Fibroblast of skin of back (primary cell): Measurements from ENCODE around the gene PYY.
"Not testable (repeated sequence)": the region's sequence is repeated elsewhere in the genome, so short reads cannot be mapped to it uniquely, and the experiment has no call there.

Source experiments
- DNase-seq: peaks from one replicate; pipeline ENCODE4 v3.0.0-alpha.2; 2013

PYY gene

DNA sequence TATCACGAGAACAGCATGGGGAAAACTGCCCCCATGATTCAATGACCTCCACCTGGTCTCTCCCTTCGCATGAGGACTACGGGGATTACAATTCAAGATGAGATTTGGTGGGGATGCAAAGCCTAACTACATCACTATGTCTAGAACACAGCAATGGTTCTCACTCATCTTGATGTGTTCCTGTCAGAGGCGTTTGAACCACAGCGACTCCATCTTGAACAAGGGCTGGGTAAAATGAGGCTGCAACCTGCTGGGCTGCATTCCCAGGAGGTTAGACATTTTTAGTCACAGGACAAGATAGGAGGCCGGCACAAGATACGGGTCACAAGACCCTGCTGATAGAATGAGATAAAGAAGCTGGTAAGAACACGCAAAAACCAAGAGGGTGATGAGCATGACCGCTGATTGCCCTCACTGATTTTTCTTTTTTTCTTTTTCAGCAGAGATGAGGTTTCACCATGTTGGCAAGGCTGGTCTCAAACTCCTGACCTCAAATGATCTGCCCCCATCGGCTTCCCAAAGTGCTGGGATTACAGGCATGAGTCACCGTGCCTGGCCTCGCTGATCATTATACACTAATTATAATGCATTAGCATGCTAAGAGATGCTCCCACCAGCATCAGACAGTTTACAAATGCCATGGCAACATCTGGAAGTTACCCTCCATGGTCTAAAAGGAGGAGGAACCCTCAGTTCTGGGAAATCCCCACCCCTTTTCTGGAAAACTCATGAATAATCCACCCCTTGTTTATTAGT is 8.5 kb downstream of the PYY start:
- no peak for DNase-seq

DNA sequence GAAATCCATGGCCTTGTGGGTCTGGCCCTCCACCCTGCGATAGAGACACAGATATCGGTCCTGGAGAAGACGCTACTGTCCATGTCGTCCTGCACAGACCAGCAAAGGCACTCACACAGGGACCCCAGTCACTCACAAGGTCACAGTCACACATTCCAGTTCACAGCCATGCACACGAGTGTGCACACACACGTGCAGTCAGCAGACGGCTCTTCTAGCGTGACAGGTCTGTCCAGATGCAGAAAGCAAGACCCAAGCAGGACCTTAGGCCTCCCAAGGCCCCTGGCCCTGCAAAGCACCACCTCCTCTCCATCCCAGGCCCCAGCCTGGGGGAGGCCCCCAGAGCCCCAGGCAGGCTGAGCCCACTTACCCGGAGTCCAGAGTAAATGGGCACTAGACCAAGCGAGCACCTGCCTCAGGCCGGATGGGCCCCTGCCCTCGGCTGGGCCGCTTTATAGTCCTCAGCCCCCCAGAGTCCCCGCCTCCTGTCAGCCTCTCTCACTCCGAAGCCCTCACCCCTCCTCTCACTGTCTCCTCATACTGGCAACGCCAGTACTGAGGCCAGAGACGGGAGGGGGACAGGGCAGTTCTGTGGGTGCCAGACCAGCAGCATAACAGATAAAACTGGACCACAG is 11.6 kb downstream of the PYY start, which contains the start of gene PPY:
Gene PPY (minus strand): TSS at position 426 of the 635 bp plus-strand sequence. CDS start 822 bp downstream, outside the sequence.
- no peak for DNase-seq

DNA sequence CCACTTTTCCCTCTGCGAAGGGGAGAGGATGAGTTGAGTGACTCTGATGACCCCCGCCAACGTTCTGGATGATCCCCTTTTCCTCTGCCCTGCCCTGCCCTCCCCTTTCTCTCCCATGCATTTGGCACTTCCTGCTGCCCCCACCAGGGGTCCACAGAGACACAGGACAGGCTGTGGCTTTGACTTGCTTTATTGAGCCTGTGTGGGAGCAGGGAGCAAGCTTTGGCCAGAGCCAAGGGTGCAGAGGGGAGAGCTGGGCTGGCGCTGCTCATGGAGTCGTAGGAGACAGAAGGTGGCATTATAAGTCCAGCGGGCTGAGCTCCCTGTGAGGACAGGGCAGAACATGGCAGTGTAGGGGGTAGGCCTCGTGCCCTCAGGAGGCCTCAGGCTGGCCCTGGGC is 13.1 kb downstream of the PYY start:
- DNase-seq, result peak; percentile 58

DNA sequence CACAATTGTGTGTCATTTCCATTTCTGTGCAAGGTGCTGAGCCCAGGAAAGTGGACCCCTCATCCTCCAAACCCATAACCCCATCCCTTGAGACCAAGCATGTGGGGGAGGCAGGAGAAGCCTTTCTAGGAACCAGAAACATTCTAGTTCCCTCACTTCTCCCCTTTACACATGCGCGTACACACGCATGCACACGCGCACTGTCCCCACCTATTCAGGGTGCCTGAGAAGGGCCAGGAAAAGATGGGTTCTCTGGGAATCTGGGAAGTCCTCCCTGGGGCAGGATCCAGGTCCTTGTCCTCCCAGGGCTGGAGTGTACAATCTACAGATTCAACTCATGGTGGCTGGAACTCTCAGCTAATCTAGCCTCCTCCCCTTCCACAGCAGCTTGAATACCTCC is 13.9 kb downstream of the PYY start:
- DNase-seq, result no peak

DNA sequence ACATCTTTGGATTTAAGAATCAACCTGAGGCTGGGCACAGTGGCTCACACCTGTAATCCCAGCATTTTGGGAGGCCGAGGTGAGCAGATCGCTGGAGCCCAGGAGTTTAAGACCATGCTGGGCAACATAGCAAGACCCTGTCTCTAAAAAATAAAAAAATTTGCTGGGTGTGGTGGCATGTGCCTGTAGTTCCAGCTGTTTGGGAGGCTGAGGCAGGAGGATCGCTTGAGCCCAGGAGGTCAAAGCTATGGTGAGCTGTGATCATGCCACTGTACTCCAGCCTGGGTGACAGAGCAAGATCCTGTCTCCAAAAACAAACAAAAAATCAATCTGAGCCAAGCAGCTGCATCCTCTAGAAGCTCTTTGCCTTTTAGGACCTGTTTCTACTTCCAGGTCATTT is 14.3 kb downstream of the PYY start:
- not testable (repeated sequence) for DNase-seq

DNA sequence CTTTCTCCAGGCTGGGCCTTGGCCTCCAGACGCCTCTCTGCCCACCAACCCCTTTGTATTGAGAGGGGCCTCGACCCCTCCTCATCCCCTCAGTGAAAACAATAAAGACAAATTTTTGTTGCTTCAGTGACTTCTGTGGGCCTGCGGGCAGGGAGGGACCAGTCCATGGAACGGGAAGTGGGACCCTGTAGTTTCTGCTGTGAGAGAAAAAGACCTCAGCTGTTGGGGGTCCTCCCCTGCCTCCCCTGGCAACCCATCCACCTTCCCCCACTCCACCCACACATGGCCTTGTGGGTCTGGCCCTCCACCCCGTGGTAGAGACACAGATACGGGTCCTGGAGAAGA is 14.9 kb downstream of the PYY start:
- DNase-seq, result no peak

DNA sequence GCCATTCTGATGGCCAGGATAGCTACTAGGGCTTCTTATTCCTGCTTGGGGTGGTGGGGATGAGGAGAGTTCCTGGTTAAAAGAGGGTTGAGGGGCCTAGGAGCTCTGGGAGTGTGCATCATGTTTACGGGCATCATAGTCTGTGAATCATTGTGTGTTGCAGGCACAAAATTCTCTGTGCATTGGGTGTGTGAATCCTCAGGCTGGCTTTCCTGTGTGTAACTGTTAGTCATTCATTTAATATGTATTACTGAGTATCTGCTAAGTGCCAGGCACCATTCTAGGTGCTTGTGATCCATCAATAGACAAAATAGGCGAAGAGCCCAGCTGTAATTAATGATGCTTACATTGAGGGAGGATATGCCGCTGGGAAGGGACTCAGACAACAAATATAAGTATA is 17.3 kb downstream of the PYY start:
- DNase-seq, result peak; percentile 23

DNA sequence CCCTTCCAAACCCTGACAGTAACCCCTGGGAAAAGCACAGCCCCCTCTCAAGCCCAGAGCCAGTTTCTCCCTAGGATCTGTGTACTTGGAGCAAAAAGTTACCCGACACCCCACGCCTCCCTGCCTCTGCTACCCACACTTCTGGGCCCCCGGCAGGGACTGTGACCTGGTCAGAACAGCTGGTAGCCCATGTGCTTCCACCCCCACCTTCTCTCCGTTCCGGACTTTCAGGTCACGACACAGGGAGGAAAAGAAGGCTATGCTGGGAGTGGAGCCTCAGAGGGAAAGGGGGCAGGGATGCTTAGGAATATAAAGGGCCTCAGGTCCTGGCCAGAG is 17.8 kb downstream of the PYY start:
- DNase-seq, result no peak

DNA sequence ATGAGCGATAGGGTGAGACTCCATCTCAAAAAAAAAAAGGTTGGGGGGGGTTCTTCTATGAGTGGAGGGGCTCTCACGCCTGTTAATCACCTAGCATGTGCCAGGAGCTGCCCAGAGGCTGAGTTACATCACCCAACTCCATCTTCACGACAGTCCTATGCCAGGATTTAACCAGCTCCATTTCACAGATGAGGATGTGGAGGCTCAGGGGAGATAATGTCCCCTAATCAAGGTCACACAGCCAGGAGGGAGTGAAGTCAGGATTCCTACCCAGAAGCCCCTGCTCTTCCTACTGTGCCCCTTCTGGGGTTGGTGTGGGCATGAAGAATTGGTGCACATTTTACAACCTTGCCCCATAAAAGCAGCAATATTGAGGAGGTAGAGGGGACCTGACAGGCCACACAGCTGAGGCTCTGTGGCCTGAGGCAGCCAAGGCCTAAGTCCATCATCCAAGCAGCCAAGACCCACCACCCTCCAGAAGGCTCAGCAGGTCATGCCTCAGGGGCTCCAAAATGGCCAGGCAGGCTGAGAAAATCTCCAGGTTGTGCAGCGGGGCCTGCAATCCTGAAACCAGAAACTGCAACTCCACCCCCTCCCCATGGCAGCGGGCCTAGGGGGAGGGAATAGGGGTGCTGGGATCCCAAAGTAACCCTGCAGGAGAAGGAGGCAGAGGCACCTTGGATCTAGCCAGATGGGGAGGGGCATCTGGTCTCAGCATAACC is 18.4 kb downstream of the PYY start:
- no peak for DNase-seq

DNA sequence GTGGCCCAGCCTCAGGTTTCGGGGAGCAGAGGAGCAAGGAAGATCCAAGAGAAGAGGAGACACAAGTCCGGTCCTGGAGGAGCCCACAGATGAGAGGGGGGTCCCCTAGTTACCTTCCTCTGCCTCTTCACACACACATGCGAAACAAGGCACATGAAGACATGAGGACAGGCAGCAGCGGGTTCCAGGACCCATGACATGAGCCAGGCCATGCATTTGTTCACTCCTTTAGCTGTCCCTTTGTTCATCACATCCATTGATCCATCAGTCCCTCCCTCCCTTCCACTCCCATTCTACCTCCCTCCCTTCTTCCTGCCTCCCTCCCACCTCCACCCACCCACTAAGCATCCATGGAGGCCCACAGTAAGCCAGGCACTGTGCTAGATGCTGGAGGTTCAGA is 20.8 kb downstream of the PYY start:
- DNase-seq, result no peak

DNA sequence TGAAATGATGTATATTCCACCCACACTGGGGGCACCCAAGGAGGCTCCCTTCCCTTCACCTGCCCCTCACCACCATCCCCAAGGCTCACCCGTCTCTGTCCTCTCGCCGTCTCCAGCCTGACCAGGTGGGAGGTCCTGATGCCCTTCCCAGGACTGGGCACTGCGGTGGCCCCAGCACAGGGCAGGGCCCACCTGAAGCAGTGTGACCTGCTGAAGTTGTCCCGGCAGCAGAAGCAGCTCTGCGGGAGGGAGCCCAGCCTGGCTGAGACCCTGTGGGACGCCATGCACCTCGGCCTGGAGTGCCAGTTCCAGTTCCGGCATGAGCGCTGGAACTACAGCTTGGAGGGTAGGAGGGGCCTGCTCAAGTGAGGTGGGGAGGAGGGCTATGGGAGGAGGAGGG is 21.4 kb downstream of the PYY start:
- no peak for DNase-seq

DNA sequence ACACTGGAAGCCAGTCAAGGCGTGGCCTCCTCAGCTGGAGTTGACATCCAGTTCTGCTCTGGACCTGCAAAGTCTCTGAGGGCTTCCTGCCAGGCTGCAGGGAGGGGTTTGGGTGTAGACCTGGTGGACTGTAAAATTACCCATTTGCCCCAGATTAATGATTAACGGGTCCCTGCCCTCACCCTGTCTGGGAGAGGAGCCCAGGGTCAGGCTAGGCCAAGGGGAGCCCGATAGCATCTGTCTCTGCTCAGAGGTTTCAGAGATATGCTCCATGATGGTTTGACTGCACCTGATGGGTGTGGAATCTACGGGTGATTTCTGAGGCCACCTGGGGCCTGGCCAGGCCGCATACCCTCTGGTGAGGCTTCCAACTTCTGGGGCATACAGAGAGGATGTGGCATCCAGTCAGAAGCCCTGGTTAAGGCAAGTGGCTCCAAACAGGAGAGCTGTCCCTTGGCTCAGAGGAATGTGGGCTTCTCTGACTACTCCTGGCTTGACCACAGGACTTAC is 22.6 kb downstream of the PYY start:
- DNase-seq, result no peak

DNA sequence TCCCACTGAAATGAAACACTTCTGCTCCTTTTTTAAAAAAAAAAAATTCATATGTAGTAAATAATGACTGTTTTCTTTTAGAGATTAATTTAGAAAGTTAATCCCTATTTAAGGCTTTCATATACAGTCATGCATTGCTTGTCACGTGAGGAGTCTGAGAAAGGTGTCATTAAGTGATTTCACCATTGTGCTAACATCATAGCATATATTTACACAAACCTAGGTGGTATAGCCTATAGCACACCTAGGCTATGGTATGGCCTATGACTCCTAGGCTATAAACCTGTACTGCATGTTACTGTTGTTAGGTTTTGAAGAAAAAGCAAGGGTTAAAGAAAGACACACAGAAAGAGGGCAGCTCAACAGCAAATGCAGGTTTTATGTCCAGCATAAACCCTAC is 25.1 kb downstream of the PYY start:
- DNase-seq, result no peak

DNA sequence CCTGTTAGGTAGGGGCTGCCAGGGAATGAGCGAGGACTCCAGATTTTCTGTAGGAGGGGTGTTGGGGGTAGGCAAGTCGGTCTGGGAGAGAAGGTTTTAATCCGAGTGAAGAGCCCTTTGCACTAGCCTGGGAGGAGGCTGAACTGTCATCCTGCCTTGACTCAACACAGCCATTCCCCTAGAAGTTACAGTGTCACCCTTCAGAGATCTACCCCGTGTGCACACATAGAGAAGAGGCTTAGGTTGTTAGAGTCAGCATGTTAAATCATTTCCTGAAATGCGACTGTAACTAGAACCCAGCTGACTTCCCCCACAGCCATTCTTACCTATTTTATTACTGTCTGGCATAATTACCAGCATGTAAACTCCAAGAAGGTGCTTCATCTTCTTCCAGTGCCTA is 25.8 kb downstream of the PYY start:
- not testable (repeated sequence) for DNase-seq

DNA sequence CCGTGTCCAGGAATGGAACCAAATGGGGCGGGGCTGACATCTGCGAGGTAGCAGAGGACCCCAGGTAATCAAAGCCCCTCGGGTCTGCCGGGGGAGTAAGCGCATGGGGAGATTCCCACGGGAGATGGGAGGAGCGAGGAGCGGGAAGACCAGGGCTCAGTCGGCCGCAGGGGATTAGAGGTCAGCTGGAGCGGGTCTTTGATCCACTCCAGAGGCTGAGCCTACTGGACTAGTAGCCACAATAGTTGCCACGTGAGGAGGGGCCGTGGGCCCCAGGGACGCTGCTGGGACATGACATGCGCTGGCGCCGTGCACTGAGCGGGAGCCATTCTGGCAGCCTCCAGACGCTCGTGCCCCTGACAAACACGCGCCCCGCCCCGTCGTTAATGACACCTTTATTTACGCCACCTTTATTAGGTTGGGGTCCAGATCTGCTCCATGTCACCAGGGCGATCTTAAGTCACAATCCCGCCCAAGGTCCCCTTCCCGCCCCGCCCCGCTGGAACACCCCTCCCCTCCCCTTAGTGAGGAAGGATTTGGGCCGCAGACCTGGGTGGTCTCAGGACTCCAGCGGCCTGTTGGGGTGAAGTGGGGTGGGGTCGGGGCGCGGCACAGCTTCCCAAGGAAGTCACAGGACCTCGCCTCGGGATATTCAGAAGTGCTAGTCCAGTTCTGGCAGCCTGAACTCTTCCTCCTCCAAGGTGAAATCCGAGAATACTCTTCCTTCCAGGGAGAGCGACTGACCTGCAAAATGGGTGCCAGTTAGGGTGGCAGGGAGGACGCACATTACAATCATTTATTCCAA is 26.5 kb downstream of the PYY start:
- DNase-seq, result no peak

DNA sequence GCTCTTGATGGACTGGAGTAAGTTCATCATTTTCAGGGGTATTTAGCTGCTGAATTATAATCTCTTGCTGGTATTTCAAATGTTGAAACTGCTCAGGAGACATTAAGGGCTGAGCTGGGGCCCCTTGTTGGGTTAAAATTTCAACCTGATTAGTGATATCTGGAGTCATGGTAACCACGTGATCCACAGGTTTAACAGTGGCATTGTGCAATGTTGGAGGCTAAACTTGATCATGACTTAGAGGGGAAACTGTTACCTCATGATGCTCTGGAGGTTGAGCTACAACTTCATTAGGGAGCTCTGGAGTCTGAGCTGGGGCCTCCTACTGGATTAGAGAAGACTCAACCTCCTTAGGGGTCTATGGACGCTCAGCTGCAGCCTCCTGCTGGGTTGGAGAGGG is 29.2 kb downstream of the PYY start:
- DNase-seq, result no peak

DNA sequence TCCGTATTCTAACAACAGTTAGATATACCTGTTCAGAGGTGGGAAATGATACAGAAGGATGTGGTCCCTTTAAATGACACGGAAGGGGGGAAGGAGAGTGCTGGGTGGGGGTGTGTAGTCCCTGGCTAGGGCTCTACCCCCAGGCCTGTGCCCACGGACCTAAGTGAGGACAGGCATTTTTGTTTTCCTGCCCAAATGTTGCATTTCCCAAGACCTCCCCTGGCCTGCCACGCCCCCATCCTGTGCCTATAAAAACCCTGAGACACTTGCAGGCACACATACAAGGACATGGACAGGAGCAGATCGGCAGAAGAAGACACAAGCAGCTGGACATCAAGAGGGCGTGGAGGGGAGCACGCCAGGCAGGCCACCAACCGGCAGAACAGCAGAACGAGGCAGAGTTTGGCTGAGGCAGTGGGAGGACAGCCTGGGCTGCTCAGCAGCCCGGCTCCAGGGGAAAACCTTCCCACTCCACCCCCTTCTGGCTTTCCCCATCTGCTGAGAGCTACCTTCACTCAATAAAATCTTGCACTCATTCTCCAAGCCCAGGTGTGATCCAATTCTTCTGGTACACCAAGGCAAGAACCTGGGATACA is 33.1 kb downstream of the PYY start:
- no peak for DNase-seq

DNA sequence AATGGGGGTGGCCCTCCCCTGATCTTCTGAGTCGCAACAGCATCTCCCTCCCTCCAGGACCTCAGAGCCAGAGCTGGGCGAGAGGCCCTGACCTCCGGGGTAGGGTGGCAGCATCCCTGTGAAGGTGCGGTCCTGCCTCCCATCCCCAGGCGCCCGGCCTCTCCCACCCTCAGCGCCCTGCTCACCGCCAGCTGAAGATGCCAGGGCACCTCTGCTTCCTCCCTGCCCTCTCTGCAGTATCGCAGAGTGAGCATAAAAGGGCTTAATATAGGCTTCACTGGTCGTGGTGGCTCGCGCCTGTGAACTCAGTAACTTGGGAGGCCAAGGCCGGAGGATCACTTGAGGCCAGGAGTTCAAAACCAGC is 35.7 kb downstream of the PYY start:
- DNase-seq, result no peak

DNA sequence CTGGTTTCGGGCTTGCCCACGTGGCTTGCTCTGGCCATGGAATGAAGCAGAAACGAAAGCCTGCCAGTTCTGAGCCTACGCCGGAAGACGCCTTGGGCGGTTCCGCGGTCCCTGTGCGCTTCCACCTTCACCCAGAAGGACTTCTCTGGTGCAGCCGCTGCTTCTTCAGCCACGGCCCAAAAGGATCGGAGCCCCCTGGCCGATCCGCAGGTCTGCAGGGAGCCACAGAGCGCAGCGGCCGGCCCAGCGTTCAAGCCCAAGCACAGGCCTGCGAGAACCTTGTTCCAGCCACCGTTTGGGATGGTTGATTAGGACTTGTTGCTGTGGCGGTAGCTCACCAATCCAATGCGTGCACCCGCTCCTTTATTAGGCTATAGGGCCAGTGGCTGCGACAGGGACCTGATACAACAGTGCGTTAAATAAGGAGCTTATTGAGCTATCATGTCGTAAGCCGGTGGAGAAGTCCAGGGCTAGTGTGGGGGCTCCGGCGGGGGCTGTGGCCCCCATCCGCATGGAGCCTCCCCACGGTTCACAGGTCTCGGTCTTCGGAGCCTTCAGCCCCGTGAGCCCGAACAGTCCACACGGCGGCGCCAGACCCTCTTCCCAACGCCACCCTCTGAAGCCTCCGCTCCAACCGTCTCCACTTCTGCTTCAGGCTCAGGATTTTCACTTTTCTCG is 36.3 kb downstream of the PYY start:
- DNase-seq, result no peak

DNA sequence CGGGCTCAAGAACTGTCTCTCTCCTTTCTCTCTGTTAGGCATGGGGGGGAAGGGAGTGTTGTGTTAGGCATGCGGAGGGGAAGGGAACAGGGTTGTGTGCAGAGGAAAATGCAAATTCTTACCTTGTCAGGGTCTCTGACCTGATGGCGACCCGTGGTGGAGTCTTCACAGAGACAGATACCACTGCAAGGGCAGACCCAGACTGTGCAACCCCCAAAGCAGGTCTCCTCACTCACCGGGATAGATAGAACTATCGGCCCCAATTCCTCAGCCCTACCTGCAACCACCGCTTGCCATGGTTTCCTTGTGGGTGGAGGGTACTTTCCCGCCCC is 36.8 kb downstream of the PYY start:
- no peak for DNase-seq

DNA sequence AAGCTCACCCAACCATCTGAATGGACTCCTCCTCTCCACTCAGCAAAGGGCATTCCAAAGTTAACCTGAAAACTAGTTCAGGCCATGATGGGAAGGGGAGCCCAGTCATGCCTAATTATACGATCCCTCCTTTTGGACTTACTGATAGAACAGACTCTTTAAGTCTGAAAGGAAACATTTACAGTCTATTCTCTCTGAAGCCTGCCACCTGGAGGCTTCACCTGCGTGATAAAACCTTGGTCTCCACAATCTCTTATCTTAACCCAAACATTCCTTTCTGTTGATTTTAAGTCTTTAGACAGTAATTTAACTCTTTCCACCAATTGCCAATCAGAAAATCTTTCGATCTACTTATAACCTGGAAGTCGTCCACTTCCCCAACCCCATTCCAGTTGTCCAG is 37.4 kb downstream of the PYY start:
- no peak for DNase-seq

DNA sequence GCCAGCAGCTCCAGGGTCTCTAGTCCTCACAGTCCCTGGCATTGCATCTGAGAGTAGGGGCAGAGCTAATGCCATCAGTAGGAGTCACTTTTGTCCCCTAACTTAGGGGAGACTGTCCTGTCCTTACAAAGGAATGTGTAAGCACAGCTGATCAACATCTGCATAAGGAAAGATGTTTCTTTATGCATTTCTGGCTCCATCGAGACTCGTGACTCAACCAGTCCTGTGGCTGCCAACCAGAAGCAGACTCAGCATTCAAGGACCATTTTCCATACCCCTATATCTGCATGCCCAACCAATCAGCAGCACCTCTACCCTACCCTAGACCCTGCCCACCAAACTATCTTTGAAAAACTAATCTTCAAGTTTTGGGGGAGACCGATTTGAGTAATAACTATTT is 38.2 kb downstream of the PYY start:
- peak; percentile 16 for DNase-seq
